ENCODE results near the gene MGAT5B. TPM values are rescaled to one million over a fixed set of nuclear protein-coding genes. Genes with fewer than 3 reads are reported as not detected.

MGAT5B gene
- total RNA-seq, 1 experiment from 2014 or later, result 4.4 TPM

DNA sequence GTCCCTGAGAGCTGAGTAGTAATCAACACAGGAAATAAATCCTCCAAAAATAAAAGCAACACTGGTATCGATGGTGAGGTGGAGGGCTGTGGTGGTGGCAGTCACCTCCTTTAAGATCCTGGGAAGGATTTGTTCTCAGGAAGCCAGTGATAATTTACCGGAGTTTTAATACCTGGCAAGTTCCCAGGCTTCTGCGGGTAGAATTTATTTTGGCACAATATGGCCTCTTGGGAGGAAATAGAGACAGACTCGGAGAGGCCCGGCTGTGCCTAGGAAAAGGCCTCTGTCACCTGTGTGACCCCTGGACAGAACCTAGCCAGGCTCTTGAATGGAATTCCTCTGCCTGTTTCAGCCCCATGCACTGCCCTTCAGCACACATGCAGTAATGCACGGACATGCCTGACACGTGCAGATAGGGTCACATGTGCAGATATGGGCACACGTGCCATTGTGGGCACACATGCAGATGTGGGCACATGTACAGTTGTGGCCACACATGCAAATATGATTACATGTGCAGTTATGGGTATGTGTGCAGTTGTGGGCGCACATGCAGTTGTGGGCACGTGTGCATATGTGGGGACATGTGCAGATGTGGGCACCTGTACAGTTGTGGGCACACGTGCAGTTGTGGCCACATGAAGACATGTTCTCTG lies 33.5 kb downstream of the MGAT5B start:
- Histone ChIP-seq H4K20me1 (ENCODE audit: insufficient read depth) (no peaks in the 10 kb centered on the region), H3K4me1 (ENCODE audit: control insufficient read depth in 1 of 2, insufficient read depth in 2 of 2, low read length in 2 of 2) (no peaks in the 10 kb centered on the region), H3K9me2 (ENCODE audit: insufficient read depth) (no peaks in the 10 kb centered on the region), H3K27ac (ENCODE audit: low read depth, low read length) (no peak overlapping the region), H3K4me2 (ENCODE audit: low read length) (no peak overlapping the region), H3K9ac (ENCODE audit: low read length) (no peak overlapping the region), H3K27me3 (ENCODE audit: insufficient read depth, low read length) (no peaks in the 10 kb centered on the region), H3K9me3 (ENCODE audit: control insufficient read depth in 1 of 2, insufficient read depth in 1 of 2, low read depth in 1 of 2, low read length in 2 of 2) (no peaks in the 10 kb centered on the region), H3K36me3 (ENCODE audit: control insufficient read depth in 1 of 2, insufficient read depth in 2 of 2, low read length in 2 of 2) (no peaks in the 10 kb centered on the region), H2AFZ (ENCODE audit: low read depth, low read length, poor library complexity, severe bottlenecking) (no peak overlapping the region), H3K4me3 (replicated peaks in 1 of 2; ENCODE audit: low read depth in 1 of 2, low read length in 2 of 2) (no peak overlapping the region), H3K79me2 (ENCODE audit: insufficient read depth, low read length) (no peaks in the 10 kb centered on the region)
- intact Hi-C loops (cut with micrococcal nuclease), result loop anchor here (10.0 kb wide), 1 partner anchor 67 kb away; no protein-coding TSS in a partner anchor
- ChIA-PET POLR2A (no interaction called here), RAD21 (ENCODE audit: low non-redundant PET in 1 of 2, low total read pairs in 2 of 2, uncharacterized antibody in 2 of 2, unreplicated experiment in 2 of 2) (no interaction called here), CTCF (no interaction called here)
- BruUV-seq (replicated peaks), result no TSS peak
- TF ChIP-seq JUND (IDR thresholded peaks at IDR 0.05), result no peak
- no peak for TF ChIP-seq EGR1 (IDR thresholded peaks at IDR 0.05; ENCODE audit: low read depth)
- TF ChIP-seq TCF7L2 (IDR thresholded peaks at IDR 0.05; ENCODE audit: borderline replicate concordance, extremely low read depth, insufficient read depth, insufficient read length), result no peak
- no peak for TF ChIP-seq EZH2phosphoT487 (IDR thresholded peaks at IDR 0.05; ENCODE audit: borderline replicate concordance)
- TF ChIP-seq, protein P1, sequence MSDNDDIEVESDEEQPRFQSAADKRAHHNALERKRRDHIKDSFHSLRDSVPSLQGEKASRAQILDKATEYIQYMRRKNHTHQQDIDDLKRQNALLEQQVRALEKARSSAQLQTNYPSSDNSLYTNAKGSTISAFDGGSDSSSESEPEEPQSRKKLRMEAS (IDR thresholded peaks at IDR 0.05), result no peak
- no peak for TF ChIP-seq CEBPB (IDR thresholded peaks at IDR 0.05; ENCODE audit: low read depth)
- ATAC-seq (no peak), DNase-seq (ENCODE audit: low read depth, low spot score) (no peak)

DNA sequence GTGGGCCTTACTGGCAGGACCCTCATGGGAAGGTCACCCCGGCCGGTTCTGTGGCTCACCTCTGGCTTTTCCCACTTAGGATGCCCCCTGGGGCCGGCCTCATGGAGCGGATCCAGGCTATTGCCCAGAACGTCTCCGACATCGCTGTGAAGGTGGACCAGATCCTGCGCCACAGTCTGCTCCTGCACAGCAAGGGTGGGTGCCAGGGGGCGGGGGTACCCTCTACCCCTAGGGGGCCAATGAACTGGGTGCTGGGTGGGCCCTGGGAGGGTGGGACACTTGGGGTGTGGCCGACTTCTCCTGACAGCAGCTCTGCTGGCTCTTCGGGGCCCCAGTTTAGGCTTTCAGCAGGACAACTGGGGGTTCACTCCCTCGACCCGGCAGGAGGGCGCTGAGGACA lies 34.3 kb downstream of the MGAT5B start:
- H3K4me1 ChIP-seq (ENCODE audit: control insufficient read depth in 1 of 2, insufficient read depth in 2 of 2, low read length in 2 of 2), result no peaks in the 10 kb centered on the region
- intact Hi-C loops (cut with micrococcal nuclease), result loop anchor here (10.0 kb wide), 1 partner anchor 68 kb away; no protein-coding TSS in a partner anchor
- BruUV-seq (replicated peaks), result no TSS peak
- no peak for DNase-seq (ENCODE audit: low read depth, low spot score)
- ChIA-PET CTCF (no interaction called here), RAD21 (ENCODE audit: low non-redundant PET in 1 of 2, low total read pairs in 2 of 2, uncharacterized antibody in 2 of 2, unreplicated experiment in 2 of 2) (no interaction called here), POLR2A (no interaction called here)
- TF ChIP-seq ELF1 (IDR thresholded peaks at IDR 0.05; ENCODE audit: borderline replicate concordance, low read depth) (no peak), ZFX (IDR thresholded peaks at IDR 0.05) (no peak), YY1 (IDR thresholded peaks at IDR 0.05; ENCODE audit: extremely low read depth, insufficient replicate concordance, low read depth, low read length) (no peak), SIN3A (IDR thresholded peaks at IDR 0.05; ENCODE audit: low read depth) (no peak), JUND (IDR thresholded peaks at IDR 0.05) (no peak), SRF (IDR thresholded peaks at IDR 0.05; ENCODE audit: low read depth) (no peak), TCF7L2 (IDR thresholded peaks at IDR 0.05; ENCODE audit: borderline replicate concordance, extremely low read depth, insufficient read depth, insufficient read length) (no peak), ZNF274 (IDR thresholded peaks at IDR 0.05; ENCODE audit: low read depth, low read length) (no peak), POLR2AphosphoS5 (IDR thresholded peaks at IDR 0.05; ENCODE audit: low read depth, low read length) (no peak), EZH2phosphoT487 (IDR thresholded peaks at IDR 0.05; ENCODE audit: borderline replicate concordance) (no peak), SP1 (IDR thresholded peaks at IDR 0.05; ENCODE audit: low read depth) (no peak), EGR1 (IDR thresholded peaks at IDR 0.05; ENCODE audit: low read depth) (no peak)
- H3K4me3 ChIP-seq (replicated peaks in 1 of 2; ENCODE audit: low read depth in 1 of 2, low read length in 2 of 2), result no peak overlapping the region
- H3K9ac ChIP-seq (ENCODE audit: low read length), result no peak overlapping the region
- no peaks in the 10 kb centered on the region for H3K9me2 ChIP-seq (ENCODE audit: insufficient read depth)
- no peak overlapping the region for H3K4me2 ChIP-seq (ENCODE audit: low read length)
- no peaks in the 10 kb centered on the region for H3K27me3 ChIP-seq (ENCODE audit: insufficient read depth, low read length)
- ATAC-seq, result no peak
- H3K36me3 ChIP-seq (ENCODE audit: control insufficient read depth in 1 of 2, insufficient read depth in 2 of 2, low read length in 2 of 2), result no peaks in the 10 kb centered on the region
- no peaks in the 10 kb centered on the region for H3K79me2 ChIP-seq (ENCODE audit: insufficient read depth, low read length)
- H3K9me3 ChIP-seq (ENCODE audit: control insufficient read depth in 1 of 2, insufficient read depth in 1 of 2, low read depth in 1 of 2, low read length in 2 of 2), result no peaks in the 10 kb centered on the region
- no peaks in the 10 kb centered on the region for H4K20me1 ChIP-seq (ENCODE audit: insufficient read depth)
- H2AFZ ChIP-seq (ENCODE audit: low read depth, low read length, poor library complexity, severe bottlenecking), result no peak overlapping the region
- H3K27ac ChIP-seq (ENCODE audit: low read depth, low read length), result no peak overlapping the region
